NOMO-1 (cell line): ENCODE measurements around the gene TRABD2B.

ENCODE experiments used
- DNase-seq, 2 experiments: peaks; one replicate each; lab custom pipeline; 2025; ENCODE audit not compliant: unreplicated experiment in 2 of 2; lab: John Stamatoyannopoulos, UW

TRABD2B gene

GRCh38 chr1:47783638-47784496 lies 213.3 kb downstream of the TRABD2B start:
- DNase-seq, result no peak

GRCh38 chr1:47782414-47783166 lies 214.6 kb downstream of the TRABD2B start:
- no peak for DNase-seq

GRCh38 chr1:47781171-47781959 lies 215.8 kb downstream of the TRABD2B start:
- DNase-seq, result no peak

- no peak for DNase-seq
Observed at GRCh38 chr1:47780469-47780995, 216.7 kb downstream of the TRABD2B start.

GRCh38 chr1:47779613-47780012 lies 217.6 kb downstream of the TRABD2B start:
- DNase-seq, result no peak

- DNase-seq, result no peak
Observed at GRCh38 chr1:47778280-47778679, 218.9 kb downstream of the TRABD2B start.

GRCh38 chr1:47777322-47777721 lies 219.9 kb downstream of the TRABD2B start:
- no peak for DNase-seq

- no peak for DNase-seq
Observed at GRCh38 chr1:47776667-47777131, 220.5 kb downstream of the TRABD2B start.

- no peak for DNase-seq
Observed at GRCh38 chr1:47774986-47775834, 222.0 kb downstream of the TRABD2B start.

- DNase-seq, result no peak
Observed at GRCh38 chr1:47772960-47773682, 224.1 kb downstream of the TRABD2B start.

GRCh38 chr1:47772281-47772680 lies 224.9 kb downstream of the TRABD2B start:
- no peak for DNase-seq

GRCh38 chr1:47771751-47772150 lies 225.4 kb downstream of the TRABD2B start:
- DNase-seq, result no peak

- no peak for DNase-seq
Observed at GRCh38 chr1:47769983-47770382, 227.2 kb downstream of the TRABD2B start.

GRCh38 chr1:47769295-47769694 lies 227.9 kb downstream of the TRABD2B start:
- no peak for DNase-seq

GRCh38 chr1:47767741-47768100 lies 229.5 kb downstream of the TRABD2B start:
- no peak for DNase-seq

GRCh38 chr1:47766832-47767740 lies 230.1 kb downstream of the TRABD2B start:
- no peak for DNase-seq

- DNase-seq, result no peak
Observed at GRCh38 chr1:47765742-47766485, 231.3 kb downstream of the TRABD2B start.

- DNase-seq, result no peak
Observed at GRCh38 chr1:47765236-47765635, 231.9 kb downstream of the TRABD2B start.
